H9 (cell line): ENCODE results near the gene PTPRN2. TPM values are rescaled to one million over a fixed set of nuclear protein-coding genes. Genes with fewer than 3 reads are reported as not detected.

Experiments used
- DNase-seq: peaks from one replicate; pipeline ENCODE4 v3.0.0-alpha.2; 2017
- H2AFZ ChIP-seq: one replicate; pipeline ENCODE4 v1.6.1; 2013; ENCODE audit warnings: mild to moderate bottlenecking, low read length, control low read depth, moderate library complexity
- H2AK5ac ChIP-seq: 2 replicates; pipeline ENCODE4 v1.6.1; 2013; ENCODE audit warnings: low read length, control low read depth, mixed read lengths; ENCODE audit not compliant: insufficient read length
- H2BK120ac ChIP-seq: one replicate; pipeline ENCODE4 v1.6.1; 2013; ENCODE audit warnings: low read depth, mild to moderate bottlenecking, low read length, control low read depth, inconsistent platforms; ENCODE audit not compliant: poor library complexity, severe bottlenecking
- H2BK12ac ChIP-seq: 2 replicates; pipeline ENCODE4 v1.6.1; 2013; ENCODE audit warnings: low read length, control low read depth, mixed read lengths, low read depth; ENCODE audit not compliant: insufficient read length
- H2BK15ac ChIP-seq: 2 replicates; pipeline ENCODE4 v1.6.1; 2013; ENCODE audit warnings: low read depth, low read length, control low read depth
- H2BK20ac ChIP-seq: one replicate; pipeline ENCODE4 v1.6.1; 2013; ENCODE audit warnings: low read depth, mild to moderate bottlenecking, low read length, control low read depth, inconsistent platforms; ENCODE audit not compliant: poor library complexity, severe bottlenecking
- H2BK5ac ChIP-seq: 2 replicates; pipeline ENCODE4 v1.6.1; 2013; ENCODE audit warnings: low read length, control low read depth, mixed read lengths; ENCODE audit not compliant: insufficient read length
- H3K14ac ChIP-seq: 2 replicates; pipeline ENCODE4 v1.6.1; 2013; ENCODE audit warnings: low read length, control low read depth; ENCODE audit not compliant: insufficient read depth
- H3K18ac ChIP-seq: 2 replicates; pipeline ENCODE4 v1.6.1; 2013; ENCODE audit warnings: low read depth, mild to moderate bottlenecking, mixed read lengths, low read length, control low read depth; ENCODE audit not compliant: insufficient read length
- H3K23ac ChIP-seq: 2 replicates; pipeline ENCODE4 v1.6.1; 2013; ENCODE audit warnings: low read length, control low read depth, mixed read lengths, low read depth; ENCODE audit not compliant: insufficient read length
- H3K23me2 ChIP-seq: 2 replicates; pipeline ENCODE4 v1.6.1; 2013; ENCODE audit warnings: low read depth, mild to moderate bottlenecking, mixed read lengths, low read length, control low read depth; ENCODE audit not compliant: insufficient read length, poor library complexity, severe bottlenecking
- H3K27ac ChIP-seq: 2 replicates; pipeline ENCODE4 v1.5.1; 2013; ENCODE audit warnings: low read length, control low read depth, mixed read lengths, low read depth; ENCODE audit not compliant: insufficient read length
- H3K27me3 ChIP-seq: 2 replicates; pipeline ENCODE4 v1.6.1; 2013; ENCODE audit warnings: low read length, control low read depth, inconsistent platforms; ENCODE audit not compliant: insufficient read depth
- H3K4ac ChIP-seq: 2 replicates; pipeline ENCODE4 v1.6.1; 2013; ENCODE audit warnings: low read depth, mild to moderate bottlenecking, control low read depth, inconsistent platforms, low read length, moderate library complexity
- H3K4me1 ChIP-seq: 2 replicates; pipeline ENCODE4 v1.6.1; 2013; ENCODE audit warnings: low read length, control low read depth, inconsistent platforms; ENCODE audit not compliant: insufficient read depth
- H3K4me2 ChIP-seq: 2 replicates; pipeline ENCODE4 v1.6.1; 2013; ENCODE audit warnings: low read length, control low read depth, mixed read lengths; ENCODE audit not compliant: insufficient read length, insufficient read depth
- H3K56ac ChIP-seq: 2 replicates; pipeline ENCODE4 v1.6.1; 2013; ENCODE audit warnings: low read depth, mild to moderate bottlenecking, mixed read lengths, low read length, control low read depth; ENCODE audit not compliant: insufficient read length
- H3K79me1 ChIP-seq: 2 replicates; pipeline ENCODE4 v1.6.1; 2013; ENCODE audit warnings: low read depth, mild to moderate bottlenecking, moderate library complexity, low read length, control low read depth, inconsistent platforms; ENCODE audit not compliant: insufficient read depth, poor library complexity, severe bottlenecking
- H3K79me2 ChIP-seq: 2 replicates; pipeline ENCODE4 v1.6.1; 2013; ENCODE audit warnings: low read length, control low read depth, inconsistent platforms; ENCODE audit not compliant: insufficient read depth
- H3K9ac ChIP-seq: 2 replicates; pipeline ENCODE4 v1.6.1; 2013; ENCODE audit warnings: low read length, control low read depth, mixed read lengths; ENCODE audit not compliant: insufficient read length; ENCODE audit errors: extremely low read depth
- H3K9me3 ChIP-seq: one replicate; pipeline ENCODE4 v1.6.1; 2013; ENCODE audit warnings: low read depth, low read length, inconsistent platforms; ENCODE audit not compliant: control insufficient read depth
- H3T11ph ChIP-seq: one replicate; pipeline ENCODE4 v1.6.1; 2013; ENCODE audit warnings: mild to moderate bottlenecking, low read length, control low read depth, inconsistent platforms
- H4K20me1 ChIP-seq: one replicate; pipeline ENCODE4 v1.6.1; 2013; ENCODE audit not compliant: control insufficient read depth, insufficient read length, insufficient read depth
- H4K5ac ChIP-seq: 2 replicates; pipeline ENCODE4 v1.6.1; 2013; ENCODE audit warnings: low read depth, mild to moderate bottlenecking, mixed read lengths, low read length, control low read depth; ENCODE audit not compliant: insufficient read length
- H4K8ac ChIP-seq: replicated peaks from 2 replicates; pipeline ENCODE4 v1.6.1; 2013; ENCODE audit warnings: low read length, control low read depth, mixed read lengths, low read depth; ENCODE audit not compliant: insufficient read length
- H4K91ac ChIP-seq: 2 replicates; pipeline ENCODE4 v1.6.1; 2013; ENCODE audit warnings: low read depth, mild to moderate bottlenecking, moderate library complexity, mixed read lengths, low read length, control low read depth; ENCODE audit not compliant: insufficient read length
- H3K27ac Mint-ChIP-seq, 3 experiments: 2 replicates in 2 of 3; 3 replicates in 1 of 3; pipeline ENCODE4 v1.8.0; 2020 to 2021; ENCODE audit warnings: mixed read lengths in 3 of 3, mild to moderate bottlenecking in 1 of 3, moderate library complexity in 1 of 3
- H3K27me3 Mint-ChIP-seq: 2 replicates; pipeline ENCODE4 v1.8.0; 2021; ENCODE audit warnings: low read depth, mild to moderate bottlenecking, moderate library complexity, mixed read lengths
- H3K36me3 Mint-ChIP-seq, 3 experiments: 2 replicates in 2 of 3; 3 replicates in 1 of 3; pipeline ENCODE4 v1.8.0; 2020 to 2021; ENCODE audit warnings: low read depth in 3 of 3, mixed read lengths in 3 of 3; ENCODE audit not compliant: insufficient read depth in 1 of 3
- H3K4me1 Mint-ChIP-seq, 2 experiments: 2 replicates each; pipeline ENCODE4 v1.8.0; 2020; ENCODE audit warnings: mixed read lengths in 2 of 2
- H3K4me3 Mint-ChIP-seq, 2 experiments: 2 replicates in 1 of 2; 3 replicates in 1 of 2; pipeline ENCODE4 v1.8.0; 2020 to 2021; ENCODE audit warnings: mild to moderate bottlenecking in 2 of 2, mixed read lengths in 2 of 2, moderate library complexity in 1 of 2
- H3K9me3 Mint-ChIP-seq, 2 experiments: 2 replicates in 1 of 2; 3 replicates in 1 of 2; pipeline ENCODE4 v1.8.0; 2020; ENCODE audit warnings: mild to moderate bottlenecking in 2 of 2, mixed read lengths in 2 of 2, moderate library complexity in 1 of 2
- WGBS: extraction: QIAGEN DNeasy Blood & Tissue Kit; methylation state at CpG from one replicate; pipeline ENCODE4 v1.1.7; 2013; ENCODE audit warnings: missing lambda C conversion rate, low lambda C conversion rate, mixed read lengths; ENCODE audit not compliant: insufficient read length; ENCODE audit errors: extremely low coverage; 5-methylcytosine and 5-hydroxymethylcytosine counted together
- total RNA-seq: library from RNA; stranded (reverse); gene quantifications from 2 replicates; pipeline ENCODE4 v1.2.1, GENCODE V29; 2021
- TF ChIP-seq, protein P1 (sequence below): fragments of 200-600 bp; sonication (generic); conservative IDR thresholded peaks from 3 replicates; pipeline ENCODE4 v1.8.0; 2021; ENCODE audit warnings: antibody characterized with exemption, mild to moderate bottlenecking

PTPRN2 gene
- total RNA-seq, 1 experiment from 2014 or later: 5.2 TPM

- H3K4ac ChIP-seq: no peak overlapping the region
- no peaks in the 10 kb centered on the region for H3K27me3 ChIP-seq
- Mint-ChIP-seq H3K9me3 (0 out of 5 replicates have a peak, but pooled peaks cover 0 to under 1% of the 10 kb centered on the region in 2 experiments), H3K4me3 (no peak overlapping the region), H3K27me3 (no peaks in the 10 kb centered on the region; the same call in 1 of the 2 replicates), H3K27ac (no peak overlapping the region), H3K4me1 (peaks cover 10 to 12% of the 10 kb centered on the region in 2 experiments), H3K36me3 (peaks cover 0 to 4% (median 0%) of the 10 kb centered on the region in 3 experiments; a peak in 1 of 7 replicates)
- no peak for DNase-seq
- H3K23me2 ChIP-seq: no peaks in the 10 kb centered on the region
- no peak overlapping the region for H3K4me2 ChIP-seq
- H2AK5ac ChIP-seq: no peak overlapping the region
- no peak overlapping the region for H2BK12ac ChIP-seq
- TF ChIP-seq, protein P1, sequence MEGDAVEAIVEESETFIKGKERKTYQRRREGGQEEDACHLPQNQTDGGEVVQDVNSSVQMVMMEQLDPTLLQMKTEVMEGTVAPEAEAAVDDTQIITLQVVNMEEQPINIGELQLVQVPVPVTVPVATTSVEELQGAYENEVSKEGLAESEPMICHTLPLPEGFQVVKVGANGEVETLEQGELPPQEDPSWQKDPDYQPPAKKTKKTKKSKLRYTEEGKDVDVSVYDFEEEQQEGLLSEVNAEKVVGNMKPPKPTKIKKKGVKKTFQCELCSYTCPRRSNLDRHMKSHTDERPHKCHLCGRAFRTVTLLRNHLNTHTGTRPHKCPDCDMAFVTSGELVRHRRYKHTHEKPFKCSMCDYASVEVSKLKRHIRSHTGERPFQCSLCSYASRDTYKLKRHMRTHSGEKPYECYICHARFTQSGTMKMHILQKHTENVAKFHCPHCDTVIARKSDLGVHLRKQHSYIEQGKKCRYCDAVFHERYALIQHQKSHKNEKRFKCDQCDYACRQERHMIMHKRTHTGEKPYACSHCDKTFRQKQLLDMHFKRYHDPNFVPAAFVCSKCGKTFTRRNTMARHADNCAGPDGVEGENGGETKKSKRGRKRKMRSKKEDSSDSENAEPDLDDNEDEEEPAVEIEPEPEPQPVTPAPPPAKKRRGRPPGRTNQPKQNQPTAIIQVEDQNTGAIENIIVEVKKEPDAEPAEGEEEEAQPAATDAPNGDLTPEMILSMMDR: no peak
- WGBS: no CpG with 5 or more reads among the region's 8 CpGs
- H2BK120ac ChIP-seq: no peak overlapping the region
- no peak overlapping the region for H3K56ac ChIP-seq
- H2BK5ac ChIP-seq: no peak overlapping the region
- H3K27ac ChIP-seq: no peak overlapping the region
- H3K9ac ChIP-seq: no peak overlapping the region
- H3T11ph ChIP-seq: no peak overlapping the region
- H2AFZ ChIP-seq: no peak overlapping the region
- H3K79me2 ChIP-seq: no peaks in the 10 kb centered on the region
- H3K9me3 ChIP-seq: no peaks in the 10 kb centered on the region
- no peaks in the 10 kb centered on the region for H3K79me1 ChIP-seq
- no peaks in the 10 kb centered on the region for H4K20me1 ChIP-seq
- no peak overlapping the region for H3K23ac ChIP-seq
- H4K91ac ChIP-seq: no peak overlapping the region
- no peak overlapping the region for H3K14ac ChIP-seq
- H4K8ac ChIP-seq: no peak overlapping the region
- no peaks in the 10 kb centered on the region for H3K4me1 ChIP-seq
- no peak overlapping the region for H2BK20ac ChIP-seq
- H4K5ac ChIP-seq: no peak overlapping the region
- no peak overlapping the region for H2BK15ac ChIP-seq
- no peak overlapping the region for H3K18ac ChIP-seq
These were observed 100.7 kb downstream of the PTPRN2 start for GRCh38 chr7:158486919-158487318.
